ENCODE data around the gene MRPS23.
"Not testable (repeated sequence)": the region's sequence is repeated elsewhere in the genome, so short reads cannot be mapped to it uniquely, and the experiment has no call there.

The MRPS23 gene

GRCh38 chr17:57862694-57863667 lies 13.1 kb upstream of the MRPS23 start:
- DNase-seq (ENCODE audit: low read depth), result no peak

GRCh38 chr17:57861790-57862693 lies 12.2 kb upstream of the MRPS23 start:
- no peak for DNase-seq (ENCODE audit: low read depth)

- no peak for DNase-seq (ENCODE audit: low read depth)
Measured at GRCh38 chr17:57861000-57861789, 11.4 kb upstream of the MRPS23 start.

- DNase-seq (ENCODE audit: low read depth), result no peak
Measured at GRCh38 chr17:57860414-57860999, 10.7 kb upstream of the MRPS23 start.

- DNase-seq (ENCODE audit: low read depth), result no peak
Measured at GRCh38 chr17:57859601-57860413, 10.0 kb upstream of the MRPS23 start.

- DNase-seq (ENCODE audit: low read depth), result no peak
Measured at GRCh38 chr17:57858838-57859237, 9.0 kb upstream of the MRPS23 start.

- DNase-seq (ENCODE audit: low read depth), result no peak
Measured at GRCh38 chr17:57856792-57857620, 7.2 kb upstream of the MRPS23 start.

- no peak for DNase-seq (ENCODE audit: low read depth)
Measured at GRCh38 chr17:57855391-57856035, 5.7 kb upstream of the MRPS23 start.

- DNase-seq (ENCODE audit: low read depth), result no peak
Measured at GRCh38 chr17:57853695-57854094, 3.9 kb upstream of the MRPS23 start.

- DNase-seq (ENCODE audit: low read depth), result no peak
Measured at GRCh38 chr17:57852955-57853328, 3.1 kb upstream of the MRPS23 start.

- DNase-seq (ENCODE audit: low read depth), result no peak
Measured at GRCh38 chr17:57852092-57852954, 2.5 kb upstream of the MRPS23 start.

GRCh38 chr17:57849163-57849873 lies 526 bp downstream of the MRPS23 start:
- no peak for DNase-seq (ENCODE audit: low read depth)

- not testable (repeated sequence) for DNase-seq (ENCODE audit: low read depth)
Measured at GRCh38 chr17:57846056-57846945, 3.5 kb downstream of the MRPS23 start.

- no peak for DNase-seq (ENCODE audit: low read depth)
Measured at GRCh38 chr17:57842280-57842679, 7.6 kb downstream of the MRPS23 start.

GRCh38 chr17:57839571-57839923 lies 10.3 kb downstream of the MRPS23 start:
- DNase-seq (ENCODE audit: low read depth), result no peak

- no peak for DNase-seq (ENCODE audit: low read depth)
Measured at GRCh38 chr17:57838857-57839570, 10.8 kb downstream of the MRPS23 start.
